H9 (cell line): ENCODE data around the gene HMX1. TPM values are rescaled to one million over a fixed set of nuclear protein-coding genes. Genes with fewer than 3 reads are reported as not detected.

Source experiments
- DNase-seq: peaks from one replicate; pipeline ENCODE4 v3.0.0-alpha.2; 2017
- H2AFZ ChIP-seq: one replicate; pipeline ENCODE4 v1.6.1; 2013; ENCODE audit warnings: mild to moderate bottlenecking, low read length, control low read depth, moderate library complexity
- H2AK5ac ChIP-seq: 2 replicates; pipeline ENCODE4 v1.6.1; 2013; ENCODE audit warnings: low read length, control low read depth, mixed read lengths; ENCODE audit not compliant: insufficient read length
- H2BK120ac ChIP-seq: one replicate; pipeline ENCODE4 v1.6.1; 2013; ENCODE audit warnings: low read depth, mild to moderate bottlenecking, low read length, control low read depth, inconsistent platforms; ENCODE audit not compliant: poor library complexity, severe bottlenecking
- H2BK12ac ChIP-seq: 2 replicates; pipeline ENCODE4 v1.6.1; 2013; ENCODE audit warnings: low read length, control low read depth, mixed read lengths, low read depth; ENCODE audit not compliant: insufficient read length
- H2BK15ac ChIP-seq: 2 replicates; pipeline ENCODE4 v1.6.1; 2013; ENCODE audit warnings: low read depth, low read length, control low read depth
- H2BK20ac ChIP-seq: one replicate; pipeline ENCODE4 v1.6.1; 2013; ENCODE audit warnings: low read depth, mild to moderate bottlenecking, low read length, control low read depth, inconsistent platforms; ENCODE audit not compliant: poor library complexity, severe bottlenecking
- H2BK5ac ChIP-seq: 2 replicates; pipeline ENCODE4 v1.6.1; 2013; ENCODE audit warnings: low read length, control low read depth, mixed read lengths; ENCODE audit not compliant: insufficient read length
- H3K14ac ChIP-seq: 2 replicates; pipeline ENCODE4 v1.6.1; 2013; ENCODE audit warnings: low read length, control low read depth; ENCODE audit not compliant: insufficient read depth
- H3K18ac ChIP-seq: 2 replicates; pipeline ENCODE4 v1.6.1; 2013; ENCODE audit warnings: low read depth, mild to moderate bottlenecking, mixed read lengths, low read length, control low read depth; ENCODE audit not compliant: insufficient read length
- H3K23ac ChIP-seq: 2 replicates; pipeline ENCODE4 v1.6.1; 2013; ENCODE audit warnings: low read length, control low read depth, mixed read lengths, low read depth; ENCODE audit not compliant: insufficient read length
- H3K23me2 ChIP-seq: 2 replicates; pipeline ENCODE4 v1.6.1; 2013; ENCODE audit warnings: low read depth, mild to moderate bottlenecking, mixed read lengths, low read length, control low read depth; ENCODE audit not compliant: insufficient read length, poor library complexity, severe bottlenecking
- H3K27ac ChIP-seq: 2 replicates; pipeline ENCODE4 v1.5.1; 2013; ENCODE audit warnings: low read length, control low read depth, mixed read lengths, low read depth; ENCODE audit not compliant: insufficient read length
- H3K27me3 ChIP-seq: 2 replicates; pipeline ENCODE4 v1.6.1; 2013; ENCODE audit warnings: low read length, control low read depth, inconsistent platforms; ENCODE audit not compliant: insufficient read depth
- H3K4ac ChIP-seq: 2 replicates; pipeline ENCODE4 v1.6.1; 2013; ENCODE audit warnings: low read depth, mild to moderate bottlenecking, control low read depth, inconsistent platforms, low read length, moderate library complexity
- H3K4me1 ChIP-seq: 2 replicates; pipeline ENCODE4 v1.6.1; 2013; ENCODE audit warnings: low read length, control low read depth, inconsistent platforms; ENCODE audit not compliant: insufficient read depth
- H3K4me2 ChIP-seq: 2 replicates; pipeline ENCODE4 v1.6.1; 2013; ENCODE audit warnings: low read length, control low read depth, mixed read lengths; ENCODE audit not compliant: insufficient read length, insufficient read depth
- H3K56ac ChIP-seq: 2 replicates; pipeline ENCODE4 v1.6.1; 2013; ENCODE audit warnings: low read depth, mild to moderate bottlenecking, mixed read lengths, low read length, control low read depth; ENCODE audit not compliant: insufficient read length
- H3K79me1 ChIP-seq: 2 replicates; pipeline ENCODE4 v1.6.1; 2013; ENCODE audit warnings: low read depth, mild to moderate bottlenecking, moderate library complexity, low read length, control low read depth, inconsistent platforms; ENCODE audit not compliant: insufficient read depth, poor library complexity, severe bottlenecking
- H3K79me2 ChIP-seq: 2 replicates; pipeline ENCODE4 v1.6.1; 2013; ENCODE audit warnings: low read length, control low read depth, inconsistent platforms; ENCODE audit not compliant: insufficient read depth
- H3K9ac ChIP-seq: 2 replicates; pipeline ENCODE4 v1.6.1; 2013; ENCODE audit warnings: low read length, control low read depth, mixed read lengths; ENCODE audit not compliant: insufficient read length; ENCODE audit errors: extremely low read depth
- H3K9me3 ChIP-seq: one replicate; pipeline ENCODE4 v1.6.1; 2013; ENCODE audit warnings: low read depth, low read length, inconsistent platforms; ENCODE audit not compliant: control insufficient read depth
- H3T11ph ChIP-seq: one replicate; pipeline ENCODE4 v1.6.1; 2013; ENCODE audit warnings: mild to moderate bottlenecking, low read length, control low read depth, inconsistent platforms
- H4K20me1 ChIP-seq: one replicate; pipeline ENCODE4 v1.6.1; 2013; ENCODE audit not compliant: control insufficient read depth, insufficient read length, insufficient read depth
- H4K5ac ChIP-seq: 2 replicates; pipeline ENCODE4 v1.6.1; 2013; ENCODE audit warnings: low read depth, mild to moderate bottlenecking, mixed read lengths, low read length, control low read depth; ENCODE audit not compliant: insufficient read length
- H4K8ac ChIP-seq: replicated peaks from 2 replicates; pipeline ENCODE4 v1.6.1; 2013; ENCODE audit warnings: low read length, control low read depth, mixed read lengths, low read depth; ENCODE audit not compliant: insufficient read length
- H4K91ac ChIP-seq: 2 replicates; pipeline ENCODE4 v1.6.1; 2013; ENCODE audit warnings: low read depth, mild to moderate bottlenecking, moderate library complexity, mixed read lengths, low read length, control low read depth; ENCODE audit not compliant: insufficient read length
- H3K27ac Mint-ChIP-seq, 3 experiments: 2 replicates in 2 of 3; 3 replicates in 1 of 3; pipeline ENCODE4 v1.8.0; 2020 to 2021; ENCODE audit warnings: mixed read lengths in 3 of 3, mild to moderate bottlenecking in 1 of 3, moderate library complexity in 1 of 3
- H3K27me3 Mint-ChIP-seq: 2 replicates; pipeline ENCODE4 v1.8.0; 2021; ENCODE audit warnings: low read depth, mild to moderate bottlenecking, moderate library complexity, mixed read lengths
- H3K36me3 Mint-ChIP-seq, 3 experiments: 2 replicates in 2 of 3; 3 replicates in 1 of 3; pipeline ENCODE4 v1.8.0; 2020 to 2021; ENCODE audit warnings: low read depth in 3 of 3, mixed read lengths in 3 of 3; ENCODE audit not compliant: insufficient read depth in 1 of 3
- H3K4me1 Mint-ChIP-seq, 2 experiments: 2 replicates each; pipeline ENCODE4 v1.8.0; 2020; ENCODE audit warnings: mixed read lengths in 2 of 2
- H3K4me3 Mint-ChIP-seq, 2 experiments: 2 replicates in 1 of 2; 3 replicates in 1 of 2; pipeline ENCODE4 v1.8.0; 2020 to 2021; ENCODE audit warnings: mild to moderate bottlenecking in 2 of 2, mixed read lengths in 2 of 2, moderate library complexity in 1 of 2
- H3K9me3 Mint-ChIP-seq, 2 experiments: 2 replicates in 1 of 2; 3 replicates in 1 of 2; pipeline ENCODE4 v1.8.0; 2020; ENCODE audit warnings: mild to moderate bottlenecking in 2 of 2, mixed read lengths in 2 of 2, moderate library complexity in 1 of 2
- CTCF ChIP-seq: fragments of 200-600 bp; sonication (generic); conservative IDR thresholded peaks from 3 replicates; pipeline ENCODE4 v1.8.0; 2021; ENCODE audit warnings: antibody characterized with exemption, mild to moderate bottlenecking
- WGBS: extraction: QIAGEN DNeasy Blood & Tissue Kit; methylation state at CpG from one replicate; pipeline ENCODE4 v1.1.7; 2013; ENCODE audit warnings: missing lambda C conversion rate, low lambda C conversion rate, mixed read lengths; ENCODE audit not compliant: insufficient read length; ENCODE audit errors: extremely low coverage; 5-methylcytosine and 5-hydroxymethylcytosine counted together
- total RNA-seq: library from RNA; stranded (reverse); gene quantifications from 2 replicates; pipeline ENCODE4 v1.2.1, GENCODE V29; 2021

The HMX1 gene
- total RNA-seq, 1 experiment from 2014 or later: 0.26 TPM

GRCh38 chr4:8835521-8836365, 35.9 kb downstream of the HMX1 start:
- no peaks in the 10 kb centered on the region for H3K79me1 ChIP-seq
- no peak overlapping the region for H3K9ac ChIP-seq
- H4K5ac ChIP-seq: no peak overlapping the region
- H2BK120ac ChIP-seq: no peak overlapping the region
- no peaks in the 10 kb centered on the region for H3K36me3 Mint-ChIP-seq
- H3K27me3 ChIP-seq: no peaks in the 10 kb centered on the region
- peaks cover 12 to 42% of the 10 kb centered on the region in 2 experiments for H3K4me1 Mint-ChIP-seq
- no peak for TF ChIP-seq CTCF
- H3K4me3 Mint-ChIP-seq: no peak overlapping the region
- H3K9me3 ChIP-seq: no peaks in the 10 kb centered on the region
- no peak overlapping the region for H4K8ac ChIP-seq
- peak; percentile 23 for DNase-seq
- H3T11ph ChIP-seq: no peak overlapping the region
- H3K4me2 ChIP-seq: no peak overlapping the region
- no peak overlapping the region for H2BK5ac ChIP-seq
- H4K20me1 ChIP-seq: no peaks in the 10 kb centered on the region
- no peaks in the 10 kb centered on the region for H3K79me2 ChIP-seq
- H2BK20ac ChIP-seq: no peak overlapping the region
- H3K23me2 ChIP-seq: no peaks in the 10 kb centered on the region
- no peak overlapping the region for H3K23ac ChIP-seq
- no peak overlapping the region for H3K18ac ChIP-seq
- H3K14ac ChIP-seq: no peak overlapping the region
- H4K91ac ChIP-seq: no peak overlapping the region
- no peaks in the 10 kb centered on the region; a peak in 1 of 5 replicates for H3K9me3 Mint-ChIP-seq
- H3K56ac ChIP-seq: no peak overlapping the region
- no peak overlapping the region for H3K4ac ChIP-seq
- no peak overlapping the region; a peak in 2 of 7 replicates for H3K27ac Mint-ChIP-seq
- peaks cover 10% of the 10 kb centered on the region for H3K27me3 Mint-ChIP-seq
- H2BK12ac ChIP-seq: no peak overlapping the region
- H2BK15ac ChIP-seq: no peak overlapping the region
- H2AFZ ChIP-seq: no peak overlapping the region
- no peak overlapping the region for H3K27ac ChIP-seq
- WGBS: no CpG with 5 or more reads among the region's 15 CpGs
- no peak overlapping the region for H2AK5ac ChIP-seq
- no peaks in the 10 kb centered on the region for H3K4me1 ChIP-seq
